Ascending aorta (tissue), 2 donors: ENCODE data around the gene GPR143. TPM values are rescaled to one million over a fixed set of nuclear protein-coding genes. Genes with fewer than 3 reads are reported as not detected.

Source experiments
- DNase-seq, 2 donors: peaks; one replicate each; pipeline ENCODE4 v3.0.0-alpha.2; 2019; ENCODE audit warnings: low spot score in 2 of 2
- H3K27ac ChIP-seq, 2 donors: fragments of 200-600 bp; sonication (generic); one replicate each; pipeline ENCODE4 v1.5.1; 2016 to 2017; ENCODE audit warnings: mild to moderate bottlenecking in 1 of 2
- H3K27me3 ChIP-seq: fragments of 200-600 bp; sonication (generic); one replicate; pipeline ENCODE4 v1.5.1; 2017
- H3K36me3 ChIP-seq, 2 donors: fragments of 200-600 bp; sonication (generic); one replicate each; pipeline ENCODE4 v1.5.1; 2016
- H3K4me1 ChIP-seq, 2 donors: fragments of 200-600 bp; sonication (generic); one replicate each; pipeline ENCODE4 v1.5.1; 2016 to 2017; ENCODE audit warnings: mild to moderate bottlenecking in 1 of 2
- H3K4me3 ChIP-seq, 2 donors: fragments of 200-600 bp; sonication (generic); one replicate each; pipeline ENCODE4 v1.5.1; 2016 to 2017; ENCODE audit warnings: mild to moderate bottlenecking in 1 of 2
- H3K9me3 ChIP-seq, 2 donors: fragments of 200-600 bp; sonication (generic); one replicate each; pipeline ENCODE4 v1.5.1; 2016
- intact Hi-C: fragments of 100-400 bp; cut with DNase I; formaldehyde crosslinking; loops from one replicate; pipeline ENCODE4 v1.15.1; 2023
- total RNA-seq: library from RNA; depleted of rRNA; stranded (reverse); fragments of >200 nt; gene quantifications from one replicate; pipeline ENCODE4 v1.1.0, GENCODE V29; 2016
- TF ChIP-seq, protein P1 (sequence below), 3 experiments: fragments of 200-600 bp in 2 of 3; fragments of 450-650 bp in 1 of 3; sonication (generic) in 2 of 3; IDR thresholded peaks; one replicate each; pipeline ENCODE4 v1.5.1; 2016 to 2019; ENCODE audit warnings: antibody characterized with exemption in 3 of 3, mild to moderate bottlenecking in 1 of 3, moderate library complexity in 1 of 3

Gene GPR143
- total RNA-seq, 1 donor from 2014 or later = not detected

DNA sequence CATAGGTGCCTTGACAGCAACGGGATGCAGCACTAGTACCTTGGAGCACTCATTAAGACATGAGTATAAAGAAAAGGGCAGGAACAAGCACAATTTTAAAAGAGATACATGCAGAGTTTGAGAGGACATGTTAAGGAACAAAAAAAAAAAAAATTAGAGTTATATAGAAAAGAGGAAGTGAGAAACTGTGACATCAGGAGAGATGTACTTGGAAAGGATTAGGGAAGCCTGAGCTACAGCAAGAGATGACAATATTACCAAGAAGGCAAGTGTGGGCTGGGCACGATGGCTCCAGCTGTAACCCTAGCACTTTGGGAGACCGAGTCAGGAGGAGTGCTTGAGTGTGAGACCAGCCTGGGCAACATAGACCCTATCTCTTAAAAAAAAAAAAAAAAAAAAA lies 37.4 kb downstream of the GPR143 start:
- H3K4me1 ChIP-seq = no peaks in the 10 kb centered on the region
- H3K9me3 ChIP-seq = peaks cover 7 to 24% of the 10 kb centered on the region in 2 donors
- no peaks in the 10 kb centered on the region for H3K36me3 ChIP-seq
- intact Hi-C loops = no loop called here
- H3K4me3 ChIP-seq = no peak overlapping the region
- no peak overlapping the region for H3K27ac ChIP-seq
- TF ChIP-seq, protein P1, sequence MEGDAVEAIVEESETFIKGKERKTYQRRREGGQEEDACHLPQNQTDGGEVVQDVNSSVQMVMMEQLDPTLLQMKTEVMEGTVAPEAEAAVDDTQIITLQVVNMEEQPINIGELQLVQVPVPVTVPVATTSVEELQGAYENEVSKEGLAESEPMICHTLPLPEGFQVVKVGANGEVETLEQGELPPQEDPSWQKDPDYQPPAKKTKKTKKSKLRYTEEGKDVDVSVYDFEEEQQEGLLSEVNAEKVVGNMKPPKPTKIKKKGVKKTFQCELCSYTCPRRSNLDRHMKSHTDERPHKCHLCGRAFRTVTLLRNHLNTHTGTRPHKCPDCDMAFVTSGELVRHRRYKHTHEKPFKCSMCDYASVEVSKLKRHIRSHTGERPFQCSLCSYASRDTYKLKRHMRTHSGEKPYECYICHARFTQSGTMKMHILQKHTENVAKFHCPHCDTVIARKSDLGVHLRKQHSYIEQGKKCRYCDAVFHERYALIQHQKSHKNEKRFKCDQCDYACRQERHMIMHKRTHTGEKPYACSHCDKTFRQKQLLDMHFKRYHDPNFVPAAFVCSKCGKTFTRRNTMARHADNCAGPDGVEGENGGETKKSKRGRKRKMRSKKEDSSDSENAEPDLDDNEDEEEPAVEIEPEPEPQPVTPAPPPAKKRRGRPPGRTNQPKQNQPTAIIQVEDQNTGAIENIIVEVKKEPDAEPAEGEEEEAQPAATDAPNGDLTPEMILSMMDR (IDR thresholded peaks at IDR 0.05) = no peak
- no peak for DNase-seq
- no peaks in the 10 kb centered on the region for H3K27me3 ChIP-seq

DNA sequence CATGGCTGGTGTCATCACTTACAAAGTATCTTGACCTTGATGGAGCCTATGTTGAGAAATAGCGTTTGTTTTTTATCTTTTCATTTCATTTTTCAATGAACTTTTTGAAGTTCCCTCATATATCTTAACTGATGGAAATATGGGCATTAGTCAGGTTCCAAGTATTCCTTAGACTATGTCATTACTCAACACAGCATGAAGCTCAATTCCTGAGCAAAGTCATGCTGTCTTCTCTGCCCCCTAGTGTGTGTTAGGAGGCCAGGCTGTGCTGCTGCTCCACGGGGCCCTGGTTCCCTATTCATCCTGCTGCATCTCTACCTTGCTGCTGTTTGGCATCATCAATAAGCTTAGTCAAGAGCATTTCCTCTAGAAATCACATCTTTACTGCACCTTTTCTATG lies 40.9 kb downstream of the GPR143 start:
- Histone ChIP-seq H3K9me3 (peaks cover 18 to 45% of the 10 kb centered on the region in 2 donors), H3K4me1 (no peaks in the 10 kb centered on the region), H3K27me3 (no peaks in the 10 kb centered on the region), H3K4me3 (no peak overlapping the region), H3K36me3 (peaks cover 3 to 17% of the 10 kb centered on the region in 2 donors), H3K27ac (no peak overlapping the region)
- DNase-seq = no peak
- TF ChIP-seq, protein P1 (IDR thresholded peaks at IDR 0.05) = no peak
- intact Hi-C loops = no loop called here

DNA sequence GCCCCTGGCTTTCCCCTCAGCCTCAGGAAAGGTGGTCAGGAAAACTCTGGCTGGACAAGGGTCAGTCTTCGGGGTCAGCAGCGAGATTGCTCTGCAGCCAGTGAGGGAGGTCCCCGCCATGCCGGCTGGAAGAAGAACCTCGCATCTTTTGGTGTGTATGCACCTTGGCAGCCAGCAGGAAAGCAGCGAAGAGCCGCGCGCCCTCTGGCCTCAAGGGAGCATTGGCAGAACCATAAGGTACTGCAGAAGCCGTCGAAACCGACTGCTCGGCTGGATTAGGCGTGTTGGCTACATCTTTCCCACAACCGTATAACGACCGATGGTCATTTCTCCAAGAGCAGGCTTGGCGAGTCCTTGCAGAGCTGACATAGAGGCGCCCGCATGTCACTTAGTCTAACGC lies 48.3 kb downstream of the GPR143 start:
- DNase-seq = no peak
- Histone ChIP-seq H3K4me1 (no peaks in the 10 kb centered on the region), H3K27ac (no peak overlapping the region), H3K36me3 (peaks cover 47 to 88% of the 10 kb centered on the region in 2 donors), H3K27me3 (no peaks in the 10 kb centered on the region), H3K4me3 (no peak overlapping the region), H3K9me3 (peaks cover 3 to 28% of the 10 kb centered on the region in 2 donors)
- TF ChIP-seq, protein P1 (IDR thresholded peaks at IDR 0.05) = no peak
- intact Hi-C loops = no loop called here

DNA sequence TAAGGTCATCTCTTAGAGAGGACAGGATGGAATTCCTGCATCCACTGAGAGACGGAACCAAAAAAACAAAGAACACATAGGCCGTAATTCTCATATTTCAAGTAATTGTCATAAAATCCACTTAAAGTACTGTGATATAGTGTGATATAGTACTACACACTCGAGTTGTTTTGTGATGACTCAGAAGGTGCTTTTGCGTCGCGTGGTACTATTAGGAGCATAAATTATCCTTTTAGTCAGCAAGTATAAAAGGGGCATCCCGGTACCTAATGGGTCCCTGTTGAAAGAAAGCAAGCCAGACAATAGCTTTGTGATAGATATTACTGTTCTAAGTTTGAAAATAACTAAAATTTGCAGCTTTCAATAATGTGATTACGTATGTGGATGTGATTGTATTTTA lies 55.3 kb downstream of the GPR143 start:
- TF ChIP-seq, protein P1 (IDR thresholded peaks at IDR 0.05) = no peak
- Histone ChIP-seq H3K27ac (no peak overlapping the region), H3K27me3 (no peaks in the 10 kb centered on the region), H3K4me3 (no peak overlapping the region), H3K4me1 (no peaks in the 10 kb centered on the region), H3K9me3 (no peaks in the 10 kb centered on the region), H3K36me3 (peaks cover 35 to 63% of the 10 kb centered on the region in 2 donors)
- intact Hi-C loops = no loop called here
- DNase-seq = no peak

DNA sequence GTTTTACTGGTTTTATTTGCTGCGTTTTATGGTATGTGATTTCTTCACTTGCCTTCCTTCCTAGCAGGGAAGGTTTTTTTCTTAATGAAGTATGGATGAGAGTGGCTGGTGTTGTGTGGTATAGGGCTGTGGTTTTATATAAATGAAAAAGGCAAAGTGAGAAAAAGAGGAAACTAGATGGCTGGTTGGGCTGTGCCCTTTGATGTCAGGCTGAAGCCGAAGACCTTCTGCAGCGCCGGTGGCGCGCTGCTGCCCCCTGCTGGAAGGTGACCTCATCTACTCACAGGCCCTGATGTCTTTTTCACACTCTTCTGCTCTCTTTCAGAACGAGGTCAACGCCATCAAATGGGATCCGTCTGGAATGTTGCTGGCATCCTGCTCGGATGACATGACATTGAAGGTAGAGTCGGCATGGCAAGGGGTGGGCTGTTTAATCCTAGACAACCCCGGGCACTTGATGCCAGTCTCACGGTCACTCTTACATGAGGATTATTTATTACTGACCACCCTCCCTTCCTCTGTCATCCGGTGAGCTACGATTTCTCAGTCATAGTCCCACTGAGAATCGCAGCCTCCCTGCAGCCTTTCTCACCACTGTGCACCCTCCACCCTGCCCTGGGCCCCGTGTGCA lies 56.6 kb downstream of the GPR143 start:
- intact Hi-C loops = loop anchor here (1.0 to 10.0 kb wide), 6 partner anchors 244 to 964 kb away; partner anchors contain the start of gene TBL1X
- Histone ChIP-seq H3K27me3 (no peaks in the 10 kb centered on the region), H3K9me3 (peaks cover 0 to 6% of the 10 kb centered on the region in 2 donors), H3K27ac (no peak overlapping the region), H3K4me1 (no peaks in the 10 kb centered on the region), H3K4me3 (no peak overlapping the region), H3K36me3 (peaks cover 25 to 62% of the 10 kb centered on the region in 2 donors)
- TF ChIP-seq, protein P1 (IDR thresholded peaks at IDR 0.05) = peak; percentile 77 to 89 (median 83)
- peak; percentile 16 to 82 for DNase-seq
